HCT116 (cell line): ENCODE measurements around the gene CNTN5. TPM values are rescaled to one million over a fixed set of nuclear protein-coding genes. Genes with fewer than 3 reads are reported as not detected.

Experiments used
- ATAC-seq: fragments of 200-7000 bp; cut with Tn5 transposase; 2 replicates; pipeline ENCODE4 v1.9.1; 2020; ENCODE audit warnings: mild to moderate bottlenecking, moderate library complexity
- BruUV-seq: library from RNA; stranded (reverse); fragments of 400-500 nt; replicated peaks from 2 replicates; lab custom pipeline; 2021; lab: Mats Ljungman, UMichigan
- CTCF ChIA-PET: fragments of 300-600 bp; sonication (Branson Sonifier 250); formaldehyde crosslinking; loops from one replicate; lab custom pipeline; 2021; ENCODE audit warnings: antibody characterized with exemption; lab: Charles Lee
- POLR2A ChIA-PET: fragments of 300-600, 350-600 bp; sonication (Branson Sonifier 250); formaldehyde crosslinking; loops from one replicate; lab custom pipeline; 2021; ENCODE audit warnings: antibody characterized with exemption; lab: Charles Lee
- RAD21 ChIA-PET, 2 experiments: fragments of 300-600 bp; sonication (Branson Sonifier 250); formaldehyde crosslinking; loops; one replicate each; lab custom pipeline; 2023; ENCODE audit warnings: low total read pairs in 2 of 2; ENCODE audit not compliant: uncharacterized antibody in 2 of 2, unreplicated experiment in 2 of 2, low non-redundant PET in 1 of 2; lab: Charles Lee
- DNase-seq: peaks from one replicate; pipeline ENCODE4 v3.0.0-alpha.2; 2010; ENCODE audit warnings: low read depth, low spot score
- H2AFZ ChIP-seq: fragments of 200-600 bp; shearing (Covaris generic), sonication (generic); 2 replicates; pipeline ENCODE4 v1.6.1; 2017; ENCODE audit warnings: low read depth, mixed run types, mixed read lengths, antibody characterized with exemption, low read length; ENCODE audit not compliant: poor library complexity, severe bottlenecking
- H3K27ac ChIP-seq: 2 replicates; pipeline ENCODE4 v1.5.1; 2012; ENCODE audit warnings: low read depth, low read length
- H3K27me3 ChIP-seq: fragments of 200-600 bp; sonication (generic); 2 replicates; pipeline ENCODE4 v1.6.1; 2016; ENCODE audit warnings: mixed run types, low read length, mixed read lengths; ENCODE audit not compliant: insufficient read depth
- H3K36me3 ChIP-seq, 2 experiments: fragments of 200-500 bp in 1 of 2; fragments of 200-600 bp in 1 of 2; sonication (Bioruptor generic) in 1 of 2; sonication (generic) in 1 of 2; 2 replicates each; pipeline versions ENCODE4 v1.5.1 to v1.6.1; 2014 to 2016; ENCODE audit warnings: low read length in 2 of 2, inconsistent platforms in 1 of 2, mixed read lengths in 1 of 2, mixed run types in 1 of 2; ENCODE audit not compliant: insufficient read depth in 2 of 2, control insufficient read depth in 1 of 2
- H3K4me1 ChIP-seq, 2 experiments: fragments of 200-600 bp in 1 of 2; sonication (generic) in 1 of 2; 2 replicates each; pipeline versions ENCODE4 v1.5.1 to v1.6.1; 2012 to 2017; ENCODE audit warnings: low read length in 2 of 2, inconsistent platforms in 1 of 2, mild to moderate bottlenecking in 1 of 2, mixed read lengths in 1 of 2, mixed run types in 1 of 2, moderate library complexity in 1 of 2; ENCODE audit not compliant: insufficient read depth in 2 of 2, control insufficient read depth in 1 of 2
- H3K4me2 ChIP-seq: fragments of 200-600 bp; sonication (generic); 2 replicates; pipeline ENCODE4 v1.6.1; 2017; ENCODE audit warnings: mixed run types, low read length, mixed read lengths
- H3K4me3 ChIP-seq, 2 experiments: fragments of 200-600 bp in 1 of 2; sonication (generic) in 1 of 2; replicated peaks in 1 of 2; 2 replicates each; pipeline ENCODE4 v1.5.1; 2011 to 2016; ENCODE audit warnings: low read length in 2 of 2, control low read depth in 1 of 2, low read depth in 1 of 2, mild to moderate bottlenecking in 1 of 2, mixed read lengths in 1 of 2, mixed run types in 1 of 2
- H3K79me2 ChIP-seq: fragments of 200-600 bp; sonication (generic); 2 replicates; pipeline ENCODE4 v1.6.1; 2017; ENCODE audit warnings: mild to moderate bottlenecking, mixed run types, low read length, moderate library complexity, mixed read lengths; ENCODE audit not compliant: insufficient read depth
- H3K9ac ChIP-seq: fragments of 200-600 bp; sonication (generic); 2 replicates; pipeline ENCODE4 v1.6.1; 2016; ENCODE audit warnings: low read length, mixed read lengths
- H3K9me2 ChIP-seq: fragments of 200-600 bp; sonication (generic), shearing (Covaris generic); 2 replicates; pipeline ENCODE4 v1.6.1; 2017; ENCODE audit warnings: mixed run types, mild to moderate bottlenecking, moderate library complexity; ENCODE audit not compliant: insufficient read depth
- H3K9me3 ChIP-seq, 2 experiments: fragments of 200-500 bp in 1 of 2; fragments of 200-600 bp in 1 of 2; sonication (Bioruptor generic) in 1 of 2; sonication (generic) in 1 of 2; 2 replicates each; pipeline ENCODE4 v1.6.1; 2014 to 2017; ENCODE audit warnings: low read length in 2 of 2, mixed read lengths in 2 of 2, inconsistent platforms in 1 of 2, low read depth in 1 of 2, mild to moderate bottlenecking in 1 of 2, mixed run types in 1 of 2, moderate library complexity in 1 of 2; ENCODE audit not compliant: control insufficient read depth in 1 of 2, insufficient read depth in 1 of 2
- H4K20me1 ChIP-seq: fragments of 200-600 bp; sonication (generic), shearing (Covaris generic); 2 replicates; pipeline ENCODE4 v1.6.1; 2017; ENCODE audit warnings: mixed run types, mild to moderate bottlenecking, moderate library complexity; ENCODE audit not compliant: insufficient read depth
- ATF3 ChIP-seq: IDR thresholded peaks from 2 replicates; pipeline ENCODE4 v1.6.1; 2012
- CEBPB ChIP-seq: IDR thresholded peaks from 2 replicates; pipeline ENCODE4 v1.6.1; 2012; ENCODE audit warnings: low read depth
- ELF1 ChIP-seq: IDR thresholded peaks from 2 replicates; pipeline ENCODE4 v1.6.1; 2012; ENCODE audit warnings: low read depth, borderline replicate concordance
- EZH2 ChIP-seq: fragments of 200-600 bp; sonication (generic); IDR thresholded peaks from 2 replicates; pipeline ENCODE4 v1.6.1; 2017; ENCODE audit warnings: antibody characterized with exemption, mixed run types
- FOSL1 ChIP-seq: IDR thresholded peaks from 2 replicates; pipeline ENCODE4 v1.6.1; 2012; ENCODE audit warnings: low read depth
- MAX ChIP-seq: IDR thresholded peaks from 2 replicates; pipeline ENCODE4 v1.6.1; 2012
- POLR2A ChIP-seq: IDR thresholded peaks from 2 replicates; pipeline ENCODE4 v1.7.0; 2011; ENCODE audit warnings: borderline replicate concordance; ENCODE audit not compliant: insufficient read depth, insufficient read length; ENCODE audit errors: extremely low read depth
- YY1 ChIP-seq: IDR thresholded peaks from 2 replicates; pipeline ENCODE4 v1.6.1; 2011; ENCODE audit warnings: low read length, low read depth, moderate library complexity, mild to moderate bottlenecking; ENCODE audit not compliant: insufficient replicate concordance; ENCODE audit errors: extremely low read depth
- intact Hi-C: fragments of 100-400 bp; cut with micrococcal nuclease; formaldehyde crosslinking; loops from 2 replicates; pipeline ENCODE4 v1.10.0; 2022
- total RNA-seq: library from RNA; stranded (reverse); gene quantifications from one replicate; pipeline ENCODE4 v1.2.1, GENCODE V29; 2021; ENCODE audit not compliant: unreplicated experiment
- TF ChIP-seq, protein P1 (sequence below): IDR thresholded peaks from 2 replicates; pipeline ENCODE4 v1.6.1; 2012; ENCODE audit warnings: low read depth

The CNTN5 gene
- total RNA-seq, 1 experiment from 2014 or later: not detected

DNA sequence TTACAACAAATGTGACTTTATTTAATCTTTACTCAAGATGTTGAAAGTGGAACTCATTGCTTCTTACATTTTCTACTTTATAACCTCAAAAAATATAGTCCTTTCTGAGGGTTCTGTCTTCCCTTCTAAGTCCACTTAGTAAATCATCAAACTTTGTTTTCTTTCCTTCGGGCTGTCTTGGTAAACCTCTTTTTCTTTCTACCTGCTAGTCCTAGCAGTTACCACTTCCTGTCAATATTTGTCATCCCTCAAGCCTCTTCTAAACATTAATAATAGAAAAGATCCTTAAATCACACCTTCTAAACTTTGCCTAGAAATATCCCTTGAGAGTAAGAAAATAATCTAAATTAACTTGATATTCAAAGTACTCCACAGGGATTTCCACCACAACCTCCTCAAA is 580.4 kb downstream of the CNTN5 start:
- CTCF ChIA-PET: no interaction called here
- no peak overlapping the region for H2AFZ ChIP-seq
- H3K4me1 ChIP-seq: no peaks in the 10 kb centered on the region
- no peaks in the 10 kb centered on the region for H3K36me3 ChIP-seq
- no TSS peak for BruUV-seq
- no peak overlapping the region for H3K27ac ChIP-seq
- no peak for DNase-seq
- H3K9ac ChIP-seq: no peak overlapping the region
- no peaks in the 10 kb centered on the region for H3K9me2 ChIP-seq
- no peak for ATAC-seq
- H3K79me2 ChIP-seq: no peaks in the 10 kb centered on the region
- H3K27me3 ChIP-seq: no peaks in the 10 kb centered on the region
- RAD21 ChIA-PET: no interaction called here
- no peak overlapping the region for H3K4me3 ChIP-seq
- intact Hi-C loops: no loop called here
- H3K4me2 ChIP-seq: no peak overlapping the region
- no peaks in the 10 kb centered on the region for H4K20me1 ChIP-seq
- POLR2A ChIA-PET: no interaction called here
- TF ChIP-seq YY1 (no peak), MAX (no peak), FOSL1 (no peak), POLR2A (no peak), ATF3 (no peak), ELF1 (no peak), EZH2 (no peak), CEBPB (no peak)
- TF ChIP-seq, protein P1, sequence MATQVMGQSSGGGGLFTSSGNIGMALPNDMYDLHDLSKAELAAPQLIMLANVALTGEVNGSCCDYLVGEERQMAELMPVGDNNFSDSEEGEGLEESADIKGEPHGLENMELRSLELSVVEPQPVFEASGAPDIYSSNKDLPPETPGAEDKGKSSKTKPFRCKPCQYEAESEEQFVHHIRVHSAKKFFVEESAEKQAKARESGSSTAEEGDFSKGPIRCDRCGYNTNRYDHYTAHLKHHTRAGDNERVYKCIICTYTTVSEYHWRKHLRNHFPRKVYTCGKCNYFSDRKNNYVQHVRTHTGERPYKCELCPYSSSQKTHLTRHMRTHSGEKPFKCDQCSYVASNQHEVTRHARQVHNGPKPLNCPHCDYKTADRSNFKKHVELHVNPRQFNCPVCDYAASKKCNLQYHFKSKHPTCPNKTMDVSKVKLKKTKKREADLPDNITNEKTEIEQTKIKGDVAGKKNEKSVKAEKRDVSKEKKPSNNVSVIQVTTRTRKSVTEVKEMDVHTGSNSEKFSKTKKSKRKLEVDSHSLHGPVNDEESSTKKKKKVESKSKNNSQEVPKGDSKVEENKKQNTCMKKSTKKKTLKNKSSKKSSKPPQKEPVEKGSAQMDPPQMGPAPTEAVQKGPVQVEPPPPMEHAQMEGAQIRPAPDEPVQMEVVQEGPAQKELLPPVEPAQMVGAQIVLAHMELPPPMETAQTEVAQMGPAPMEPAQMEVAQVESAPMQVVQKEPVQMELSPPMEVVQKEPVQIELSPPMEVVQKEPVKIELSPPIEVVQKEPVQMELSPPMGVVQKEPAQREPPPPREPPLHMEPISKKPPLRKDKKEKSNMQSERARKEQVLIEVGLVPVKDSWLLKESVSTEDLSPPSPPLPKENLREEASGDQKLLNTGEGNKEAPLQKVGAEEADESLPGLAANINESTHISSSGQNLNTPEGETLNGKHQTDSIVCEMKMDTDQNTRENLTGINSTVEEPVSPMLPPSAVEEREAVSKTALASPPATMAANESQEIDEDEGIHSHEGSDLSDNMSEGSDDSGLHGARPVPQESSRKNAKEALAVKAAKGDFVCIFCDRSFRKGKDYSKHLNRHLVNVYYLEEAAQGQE: no peak
- no peaks in the 10 kb centered on the region; a peak in 1 of 4 replicates for H3K9me3 ChIP-seq
